ENCODE data around the gene CD96.

Gene CD96

GRCh38 chr3:111675846-111676210, 133.8 kb downstream of the CD96 start:
- Histone ChIP-seq H3K27ac (peak overlapping the region in 4 of 11 experiments; percentile 37 to 76 (median 50); a peak in 8 of 22 replicates), H3K4me3 (peak overlapping the region in 9 of 10 experiments; percentile 66 to 83 (median 74); a peak in 17 of 20 replicates), H3K27me3 (no peaks in the 10 kb centered on the region), H3K36me3 (no peaks in the 10 kb centered on the region), H3K4me1 (peaks cover 34 to 38% (median 37%) of the 10 kb centered on the region in 10 experiments), H3K4me2 (peak overlapping the region; percentile 92 to 98 (median 95)), H3K9ac (peak overlapping the region in 8 of 11 experiments; percentile 22 to 83 (median 79); a peak in 13 of 22 replicates), H4K20me1 (no peaks in the 10 kb centered on the region), H3K9me3 (replicated peaks in 1 of 11) (no peaks in the 10 kb centered on the region)
- TF ChIP-seq Cebpa-rat (IDR thresholded peaks at IDR 0.05) = no peak

- H3K9me3 ChIP-seq (replicated peaks in 1 of 11) = no peaks in the 10 kb centered on the region
- peak overlapping the region in 7 of 11 experiments; percentile 22 to 83 (median 79); a peak in 12 of 22 replicates for H3K9ac ChIP-seq
- H3K36me3 ChIP-seq = no peaks in the 10 kb centered on the region
- H3K4me2 ChIP-seq = peak overlapping the region; percentile 92 to 98 (median 95)
- no peaks in the 10 kb centered on the region for H3K27me3 ChIP-seq
- H3K4me3 ChIP-seq = peak overlapping the region in 8 of 10 experiments; percentile 66 to 83 (median 74); a peak in 15 of 20 replicates
- peaks cover 32 to 38% (median 36%) of the 10 kb centered on the region in 10 experiments for H3K4me1 ChIP-seq
- H3K27ac ChIP-seq = peak overlapping the region in 8 of 11 experiments; percentile 7 to 59 (median 32); a peak in 13 of 22 replicates
- TF ChIP-seq Cebpa-rat (IDR thresholded peaks at IDR 0.05) = no peak
- H4K20me1 ChIP-seq = no peaks in the 10 kb centered on the region
These were observed 134.4 kb downstream of the CD96 start for GRCh38 chr3:111676211-111677006.

GRCh38 chr3:111677007-111677392, 135.0 kb downstream of the CD96 start:
- Histone ChIP-seq H3K9me3 (replicated peaks in 1 of 11) (no peaks in the 10 kb centered on the region), H3K4me1 (peaks cover 32 to 38% (median 36%) of the 10 kb centered on the region in 10 experiments), H3K27ac (peak overlapping the region in 7 of 11 experiments; percentile 7 to 59 (median 27); a peak in 7 of 22 replicates), H4K20me1 (no peaks in the 10 kb centered on the region), H3K4me2 (peak overlapping the region; percentile 92 to 98 (median 95)), H3K9ac (no peak overlapping the region), H3K27me3 (no peaks in the 10 kb centered on the region), H3K36me3 (no peaks in the 10 kb centered on the region), H3K4me3 (peak overlapping the region in 6 of 10 experiments; percentile 21 to 74 (median 68); a peak in 6 of 20 replicates)
- TF ChIP-seq Cebpa-rat (IDR thresholded peaks at IDR 0.05) = no peak

- Histone ChIP-seq H3K4me3 (no peak overlapping the region), H3K27me3 (no peaks in the 10 kb centered on the region), H3K27ac (no peak overlapping the region), H3K4me1 (peaks cover 7 to 18% (median 8%) of the 10 kb centered on the region in 10 experiments), H3K9ac (no peak overlapping the region), H4K20me1 (no peaks in the 10 kb centered on the region; a peak in 2 of 22 replicates), H3K4me2 (no peak overlapping the region), H3K9me3 (replicated peaks in 1 of 11) (0 out of 22 replicates have a peak, but pooled peaks cover 0 to 5% (median 0%) of the 10 kb centered on the region in 11 experiments), H3K36me3 (no peaks in the 10 kb centered on the region)
- no peak for TF ChIP-seq Cebpa-rat (IDR thresholded peaks at IDR 0.05)
These were observed 139.8 kb downstream of the CD96 start for GRCh38 chr3:111681661-111682426.

GRCh38 chr3:111684640-111685039, 142.6 kb downstream of the CD96 start:
- 0 out of 22 replicates have a peak, but pooled peaks cover 0 to 5% (median 0%) of the 10 kb centered on the region in 11 experiments for H3K9me3 ChIP-seq (replicated peaks in 1 of 11)
- peaks cover 0 to 3% (median 0%) of the 10 kb centered on the region in 11 experiments; a peak in 2 of 22 replicates for H4K20me1 ChIP-seq
- TF ChIP-seq Cebpa-rat (IDR thresholded peaks at IDR 0.05) = no peak
- H3K27ac ChIP-seq = no peak overlapping the region
- H3K4me2 ChIP-seq = no peak overlapping the region
- peaks cover 0 to 11% (median 0%) of the 10 kb centered on the region in 10 experiments; a peak in 5 of 20 replicates for H3K4me1 ChIP-seq
- H3K9ac ChIP-seq = no peak overlapping the region
- no peaks in the 10 kb centered on the region for H3K27me3 ChIP-seq
- H3K4me3 ChIP-seq = no peak overlapping the region
- H3K36me3 ChIP-seq = no peaks in the 10 kb centered on the region

GRCh38 chr3:111688190-111688800, 146.3 kb downstream of the CD96 start:
- H3K9ac ChIP-seq = no peak overlapping the region
- H3K4me2 ChIP-seq = no peak overlapping the region
- peaks cover 0 to 7% (median 5%) of the 10 kb centered on the region in 10 experiments; a peak in 9 of 20 replicates for H3K4me1 ChIP-seq
- no peak overlapping the region for H3K27ac ChIP-seq
- no peaks in the 10 kb centered on the region for H3K27me3 ChIP-seq
- H3K4me3 ChIP-seq = no peak overlapping the region
- TF ChIP-seq Cebpa-rat (IDR thresholded peaks at IDR 0.05) = no peak
- H3K9me3 ChIP-seq (replicated peaks in 1 of 11) = 0 out of 22 replicates have a peak, but pooled peaks cover 0 to 5% (median 0%) of the 10 kb centered on the region in 11 experiments
- H3K36me3 ChIP-seq = no peaks in the 10 kb centered on the region
- H4K20me1 ChIP-seq = peaks cover 0 to 3% (median 0%) of the 10 kb centered on the region in 11 experiments; a peak in 2 of 22 replicates

GRCh38 chr3:111690242-111690641, 148.2 kb downstream of the CD96 start:
- no peak for TF ChIP-seq Cebpa-rat (IDR thresholded peaks at IDR 0.05)
- no peaks in the 10 kb centered on the region for H3K27me3 ChIP-seq
- no peaks in the 10 kb centered on the region for H3K36me3 ChIP-seq
- no peak overlapping the region for H3K4me2 ChIP-seq
- no peaks in the 10 kb centered on the region for H3K9me3 ChIP-seq (replicated peaks in 1 of 11)
- H4K20me1 ChIP-seq = peaks cover 0 to 3% (median 0%) of the 10 kb centered on the region in 11 experiments; a peak in 1 of 22 replicates
- H3K4me3 ChIP-seq = no peak overlapping the region
- H3K4me1 ChIP-seq = peaks cover 0 to 13% (median 6%) of the 10 kb centered on the region in 10 experiments; a peak in 8 of 20 replicates
- no peak overlapping the region for H3K27ac ChIP-seq
- no peak overlapping the region for H3K9ac ChIP-seq

- Histone ChIP-seq H3K4me1 (peaks cover 0 to 15% (median 9%) of the 10 kb centered on the region in 10 experiments; a peak in 9 of 20 replicates), H3K9me3 (replicated peaks in 1 of 11) (no peaks in the 10 kb centered on the region), H3K27ac (no peak overlapping the region), H3K9ac (no peak overlapping the region), H3K36me3 (no peaks in the 10 kb centered on the region), H3K4me2 (no peak overlapping the region), H4K20me1 (0 out of 22 replicates have a peak, but pooled peaks cover 0 to 3% (median 0%) of the 10 kb centered on the region in 11 experiments), H3K4me3 (no peak overlapping the region), H3K27me3 (no peaks in the 10 kb centered on the region)
- TF ChIP-seq Cebpa-rat (IDR thresholded peaks at IDR 0.05) = no peak
These were observed 149.4 kb downstream of the CD96 start for GRCh38 chr3:111691293-111691909.
